ENCODE data around the gene BEST3.
"Not testable (repeated sequence)": the region's sequence is repeated elsewhere in the genome, so short reads cannot be mapped to it uniquely, and the experiment has no call there.

The BEST3 gene

GRCh38 chr12:69671597-69671996 lies 27.5 kb downstream of the BEST3 start:
- Mint-ChIP-seq H3K36me3 (no peaks in the 10 kb centered on the region), H3K4me1 (ENCODE audit: low read depth) (no peaks in the 10 kb centered on the region), H3K4me3 (no peak overlapping the region), H3K27me3 (peaks cover under 1% of the 10 kb centered on the region), H3K9me3 (ENCODE audit: low read depth) (no peaks in the 10 kb centered on the region), H3K27ac (no peak overlapping the region)

DNA sequence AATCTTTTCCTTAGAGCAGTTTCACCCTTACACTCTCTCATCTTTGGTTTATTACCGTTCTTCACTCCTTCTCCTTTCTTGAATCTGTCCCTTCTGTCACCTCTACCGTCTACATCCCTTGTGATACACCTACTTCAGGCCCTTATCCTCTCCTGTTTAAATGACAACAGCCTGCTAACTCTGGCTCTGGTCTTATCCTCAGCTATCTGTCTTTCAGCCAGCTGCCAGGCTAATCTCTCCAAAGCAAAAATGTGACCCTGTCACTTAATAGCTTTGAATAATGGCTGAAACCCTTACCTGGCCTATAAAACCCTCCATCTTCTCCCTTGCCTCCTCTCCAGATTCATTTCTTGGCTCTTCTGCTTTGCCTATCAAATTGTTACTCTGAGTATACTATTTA lies 32.3 kb downstream of the BEST3 start:
- Mint-ChIP-seq H3K36me3 (no peaks in the 10 kb centered on the region), H3K27ac (no peak overlapping the region), H3K4me1 (ENCODE audit: low read depth) (no peaks in the 10 kb centered on the region), H3K4me3 (no peak overlapping the region), H3K9me3 (ENCODE audit: low read depth) (no peaks in the 10 kb centered on the region), H3K27me3 (no peaks in the 10 kb centered on the region)

DNA sequence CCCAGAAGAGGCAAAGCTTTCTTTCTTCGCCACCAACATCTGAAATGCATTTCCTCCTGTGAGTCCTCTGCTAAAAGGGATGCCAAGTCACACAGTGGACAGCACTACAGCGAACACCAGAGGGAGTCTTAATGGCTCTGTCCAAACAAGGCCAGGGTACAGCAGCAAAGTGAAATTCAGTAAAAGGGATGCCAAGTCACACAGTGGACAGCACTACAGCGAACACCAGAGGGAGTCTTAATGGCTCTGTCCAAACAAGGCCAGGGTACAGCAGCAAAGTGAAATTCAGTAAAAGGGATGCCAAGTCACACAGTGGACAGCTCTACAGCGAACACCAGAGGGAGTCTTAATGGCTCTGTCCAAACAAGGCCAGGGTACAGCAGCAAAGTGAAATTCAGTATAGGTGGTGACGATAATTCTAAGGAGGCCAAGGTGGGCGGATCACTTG lies 34.1 kb downstream of the BEST3 start:
- not testable (repeated sequence) for H3K27me3 Mint-ChIP-seq; H3K4me1 Mint-ChIP-seq (ENCODE audit: low read depth); H3K4me3 Mint-ChIP-seq

DNA sequence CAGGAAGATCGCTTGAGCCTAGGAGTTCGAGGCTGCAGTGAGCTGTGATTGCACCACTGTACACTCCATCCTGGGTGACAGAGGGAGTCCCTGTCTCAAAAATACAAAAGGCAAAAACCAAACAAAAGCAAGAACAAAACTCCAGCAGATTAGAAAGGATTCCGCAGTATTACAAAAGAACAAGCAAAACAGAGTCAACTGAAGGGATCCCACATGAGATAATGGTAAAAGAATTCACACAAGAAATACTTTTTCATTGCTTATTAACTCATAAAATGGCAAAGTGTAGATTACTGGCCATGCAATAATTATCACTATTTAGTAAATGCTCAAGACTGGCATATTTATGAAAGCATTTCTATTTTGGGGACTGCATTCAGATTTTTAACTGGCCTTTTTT lies 35.4 kb downstream of the BEST3 start:
- H3K4me1 Mint-ChIP-seq (ENCODE audit: low read depth), result no peaks in the 10 kb centered on the region
- no peaks in the 10 kb centered on the region for H3K27me3 Mint-ChIP-seq
- H3K27ac Mint-ChIP-seq, result no peak overlapping the region
- no peaks in the 10 kb centered on the region for H3K36me3 Mint-ChIP-seq
- H3K4me3 Mint-ChIP-seq, result no peak overlapping the region
- H3K9me3 Mint-ChIP-seq (ENCODE audit: low read depth), result no peaks in the 10 kb centered on the region

More for the DNA sequence above, 34.1 kb downstream of the BEST3 start:
- not testable (repeated sequence) for H3K9me3 Mint-ChIP-seq (ENCODE audit: low read depth); H3K27ac Mint-ChIP-seq; H3K36me3 Mint-ChIP-seq

DNA sequence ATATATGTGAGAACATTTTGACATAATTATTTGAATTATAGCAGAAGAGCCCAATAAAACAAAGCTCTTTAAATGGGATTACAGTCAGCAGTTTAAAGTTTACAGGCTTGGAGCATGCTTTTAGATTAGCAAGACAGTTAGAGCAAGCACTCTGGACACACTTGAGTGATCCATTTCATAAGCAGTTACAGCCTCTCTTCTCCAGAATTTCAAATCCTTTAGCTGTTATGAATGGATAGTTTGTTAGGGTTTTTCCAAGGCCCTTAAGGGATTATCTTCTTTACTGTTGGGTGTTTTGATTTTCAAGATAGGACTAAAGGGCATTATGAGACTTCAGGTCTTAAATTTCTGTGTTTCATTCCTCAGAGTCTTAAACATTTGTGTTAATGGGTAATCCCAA lies 36.3 kb downstream of the BEST3 start:
- peaks cover 4% of the 10 kb centered on the region for H3K27me3 Mint-ChIP-seq
- no peak overlapping the region for H3K4me3 Mint-ChIP-seq
- H3K36me3 Mint-ChIP-seq, result no peaks in the 10 kb centered on the region
- no peaks in the 10 kb centered on the region for H3K9me3 Mint-ChIP-seq (ENCODE audit: low read depth)
- no peak overlapping the region for H3K27ac Mint-ChIP-seq
- no peaks in the 10 kb centered on the region for H3K4me1 Mint-ChIP-seq (ENCODE audit: low read depth)

- no peak overlapping the region for H3K27ac Mint-ChIP-seq
- H3K4me3 Mint-ChIP-seq, result no peak overlapping the region
- no peaks in the 10 kb centered on the region for H3K36me3 Mint-ChIP-seq
- no peaks in the 10 kb centered on the region for H3K4me1 Mint-ChIP-seq (ENCODE audit: low read depth)
- no peaks in the 10 kb centered on the region for H3K9me3 Mint-ChIP-seq (ENCODE audit: low read depth)
- H3K27me3 Mint-ChIP-seq, result peaks cover 7% of the 10 kb centered on the region
Observed at GRCh38 chr12:69661386-69661785, 37.7 kb downstream of the BEST3 start.

- Mint-ChIP-seq H3K36me3 (no peaks in the 10 kb centered on the region), H3K27me3 (peaks cover 7% of the 10 kb centered on the region), H3K4me1 (ENCODE audit: low read depth) (no peaks in the 10 kb centered on the region), H3K27ac (no peak overlapping the region), H3K9me3 (ENCODE audit: low read depth) (no peaks in the 10 kb centered on the region), H3K4me3 (no peak overlapping the region)
Observed at GRCh38 chr12:69660164-69660863, 38.8 kb downstream of the BEST3 start.

GRCh38 chr12:69658203-69658602 lies 40.9 kb downstream of the BEST3 start:
- no peaks in the 10 kb centered on the region for H3K4me1 Mint-ChIP-seq (ENCODE audit: low read depth)

DNA sequence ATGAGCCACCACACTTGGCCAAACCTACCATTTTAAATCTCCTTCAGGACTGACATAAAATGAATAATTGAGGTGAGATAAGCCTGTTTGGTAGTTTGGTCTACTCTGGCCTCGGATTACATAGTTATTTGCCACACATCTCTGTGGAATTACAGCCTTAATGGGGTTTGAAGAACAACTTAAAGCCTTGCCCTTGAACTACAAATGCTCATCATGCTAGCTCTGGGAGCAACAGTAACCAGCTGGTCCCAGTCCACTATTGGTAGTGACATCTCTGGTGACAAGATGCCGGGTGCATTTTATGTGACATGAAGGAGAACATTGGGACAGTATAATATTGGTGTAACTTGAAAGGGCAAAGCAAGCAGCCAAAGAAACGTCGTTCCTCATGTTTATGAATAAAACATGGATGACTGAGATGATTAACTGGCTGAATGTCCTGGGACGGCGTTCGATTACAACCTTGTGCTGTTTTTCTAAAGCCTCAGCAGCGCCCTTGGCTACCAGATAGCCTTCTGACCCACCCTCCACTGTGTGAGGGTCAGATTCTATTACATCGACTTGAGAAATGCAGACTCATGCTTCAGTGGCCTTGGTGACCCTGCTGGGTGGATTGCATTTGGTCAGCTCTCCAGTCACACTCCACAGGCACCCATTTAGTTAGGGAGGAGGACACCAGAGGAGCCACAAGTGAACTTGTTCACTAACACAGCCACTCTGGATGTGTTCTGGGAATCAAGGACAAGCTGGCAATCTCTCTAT lies 41.5 kb downstream of the BEST3 start:
- peaks cover 7% of the 10 kb centered on the region for H3K27me3 Mint-ChIP-seq
- no peak overlapping the region for H3K4me3 Mint-ChIP-seq
- H3K9me3 Mint-ChIP-seq (ENCODE audit: low read depth), result no peaks in the 10 kb centered on the region
- H3K36me3 Mint-ChIP-seq, result no peaks in the 10 kb centered on the region
- no peak overlapping the region for H3K27ac Mint-ChIP-seq
- H3K4me1 Mint-ChIP-seq (ENCODE audit: low read depth), result no peaks in the 10 kb centered on the region

More at GRCh38 chr12:69658203-69658602, 40.9 kb downstream of the BEST3 start:
- Mint-ChIP-seq H3K36me3 (no peaks in the 10 kb centered on the region), H3K27me3 (peaks cover 7% of the 10 kb centered on the region), H3K4me3 (no peak overlapping the region), H3K27ac (no peak overlapping the region), H3K9me3 (ENCODE audit: low read depth) (no peaks in the 10 kb centered on the region)

DNA sequence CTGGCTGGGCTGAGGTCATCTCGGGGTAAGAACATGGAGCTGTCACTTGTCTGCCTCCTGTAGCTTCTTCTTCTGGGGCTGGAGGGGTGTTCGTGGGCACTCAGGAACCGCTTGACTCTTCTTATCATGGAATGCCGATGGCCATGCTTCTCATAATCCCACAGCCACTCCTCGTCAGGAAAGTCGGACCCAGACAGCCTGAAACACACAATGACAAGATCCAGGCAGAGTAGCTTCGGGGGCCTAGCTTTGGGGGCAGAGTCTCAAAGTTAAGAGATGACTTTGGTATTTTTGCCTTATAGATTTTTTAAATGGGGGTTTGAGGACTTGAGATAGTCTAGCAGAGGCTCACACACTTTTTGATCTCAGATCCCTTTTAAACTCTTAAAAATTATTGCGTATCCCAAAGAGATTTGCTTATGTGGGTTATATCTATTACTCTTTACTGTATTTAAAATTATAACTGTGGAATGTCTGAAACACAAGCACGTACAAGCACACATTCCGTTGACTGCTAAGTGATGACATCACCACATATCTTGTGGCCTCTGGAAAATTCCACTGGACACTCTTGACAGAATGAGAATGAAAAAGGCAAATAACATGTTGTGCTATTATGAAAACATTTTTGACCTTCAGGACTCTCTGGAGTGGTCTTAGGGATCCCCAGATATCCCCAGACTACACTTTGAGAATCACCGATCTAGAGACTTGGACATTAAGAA lies 43.3 kb downstream of the BEST3 start:
- H3K27ac Mint-ChIP-seq, result no peak overlapping the region
- H3K4me3 Mint-ChIP-seq, result no peak overlapping the region
- no peaks in the 10 kb centered on the region for H3K4me1 Mint-ChIP-seq (ENCODE audit: low read depth)
- H3K36me3 Mint-ChIP-seq, result no peaks in the 10 kb centered on the region
- peaks cover 7% of the 10 kb centered on the region for H3K27me3 Mint-ChIP-seq
- H3K9me3 Mint-ChIP-seq (ENCODE audit: low read depth), result no peaks in the 10 kb centered on the region

GRCh38 chr12:69653703-69654102 lies 45.4 kb downstream of the BEST3 start:
- Mint-ChIP-seq H3K9me3 (ENCODE audit: low read depth) (no peaks in the 10 kb centered on the region), H3K27me3 (peaks cover 9% of the 10 kb centered on the region), H3K4me1 (ENCODE audit: low read depth) (no peaks in the 10 kb centered on the region), H3K4me3 (no peak overlapping the region), H3K27ac (no peak overlapping the region), H3K36me3 (no peaks in the 10 kb centered on the region)

DNA sequence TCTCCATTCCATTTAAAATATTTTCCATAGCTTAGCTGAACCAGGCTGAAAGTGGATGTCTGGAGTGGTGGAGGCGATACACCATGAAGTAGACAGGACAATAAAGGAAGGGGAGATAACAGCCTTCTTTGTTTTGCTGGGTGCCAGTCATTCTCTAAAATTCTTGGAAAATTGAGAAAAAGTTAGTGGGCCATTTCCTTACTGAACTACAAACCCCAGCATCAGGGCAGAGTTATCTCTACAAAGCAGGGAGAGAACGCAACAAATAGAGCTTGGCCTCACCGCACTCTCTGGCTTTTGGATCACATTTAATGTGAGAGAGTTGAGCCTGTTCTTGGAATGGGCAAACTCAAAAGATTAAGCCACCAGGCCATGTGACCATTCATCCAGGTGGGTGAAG lies 47.2 kb downstream of the BEST3 start:
- no peaks in the 10 kb centered on the region for H3K4me1 Mint-ChIP-seq (ENCODE audit: low read depth)
- H3K4me3 Mint-ChIP-seq, result no peak overlapping the region
- H3K9me3 Mint-ChIP-seq (ENCODE audit: low read depth), result no peaks in the 10 kb centered on the region
- H3K27ac Mint-ChIP-seq, result no peak overlapping the region
- H3K36me3 Mint-ChIP-seq, result no peaks in the 10 kb centered on the region
- peaks cover 3% of the 10 kb centered on the region for H3K27me3 Mint-ChIP-seq

GRCh38 chr12:69649529-69649928 lies 49.6 kb downstream of the BEST3 start:
- no peaks in the 10 kb centered on the region for H3K9me3 Mint-ChIP-seq (ENCODE audit: low read depth)
- H3K27me3 Mint-ChIP-seq, result peaks cover 6% of the 10 kb centered on the region
- no peak overlapping the region for H3K4me3 Mint-ChIP-seq
- H3K27ac Mint-ChIP-seq, result no peak overlapping the region
- H3K36me3 Mint-ChIP-seq, result no peaks in the 10 kb centered on the region
- H3K4me1 Mint-ChIP-seq (ENCODE audit: low read depth), result no peaks in the 10 kb centered on the region

DNA sequence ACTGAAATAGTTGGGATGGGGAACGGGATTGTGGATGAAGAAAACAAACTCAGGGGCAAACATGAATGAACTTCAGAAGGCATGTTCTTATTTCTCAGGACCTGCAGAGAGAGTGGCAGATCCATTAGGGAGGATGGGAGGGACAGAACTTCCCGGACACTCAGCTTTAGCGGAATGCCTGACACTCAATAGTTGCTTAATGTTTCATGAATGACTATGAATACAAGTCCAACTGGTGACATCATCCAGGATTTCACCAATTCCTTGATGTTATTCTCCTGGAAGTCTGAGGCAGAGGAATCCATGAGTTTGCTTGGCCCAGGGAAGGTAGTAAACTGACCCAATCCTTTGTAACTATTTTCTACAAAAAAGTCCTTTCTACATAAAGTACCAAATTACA lies 50.6 kb downstream of the BEST3 start:
- Mint-ChIP-seq H3K4me3 (no peak overlapping the region), H3K36me3 (no peaks in the 10 kb centered on the region), H3K9me3 (ENCODE audit: low read depth) (no peaks in the 10 kb centered on the region), H3K4me1 (ENCODE audit: low read depth) (no peaks in the 10 kb centered on the region), H3K27me3 (peaks cover 6% of the 10 kb centered on the region), H3K27ac (no peak overlapping the region)

GRCh38 chr12:69647178-69647577 lies 51.9 kb downstream of the BEST3 start:
- no peaks in the 10 kb centered on the region for H3K4me1 Mint-ChIP-seq (ENCODE audit: low read depth)
- H3K4me3 Mint-ChIP-seq, result no peak overlapping the region
- H3K27me3 Mint-ChIP-seq, result peaks cover 6% of the 10 kb centered on the region
- no peaks in the 10 kb centered on the region for H3K9me3 Mint-ChIP-seq (ENCODE audit: low read depth)
- no peak overlapping the region for H3K27ac Mint-ChIP-seq
- no peaks in the 10 kb centered on the region for H3K36me3 Mint-ChIP-seq

All from activated naive CD8-positive, alpha-beta T cell (primary cell).